HUES48 (cell line): Measurements from ENCODE around the gene GPX7.
A peak's percentile ranks its signal among the peaks of the same experiment; 100 is the strongest.

Source experiments
- H3K27ac ChIP-seq: one replicate; pipeline ENCODE4 v1.7.0; 2013; ENCODE audit warnings: low read depth, low read length, inconsistent platforms
- H3K27me3 ChIP-seq: 2 replicates; pipeline ENCODE4 v1.6.1; 2013; ENCODE audit warnings: mild to moderate bottlenecking, low read length; ENCODE audit not compliant: control insufficient read depth, insufficient read depth
- H3K36me3 ChIP-seq: 2 replicates; pipeline ENCODE4 v1.6.1; 2013; ENCODE audit warnings: low read length; ENCODE audit not compliant: control insufficient read depth, insufficient read depth
- H3K4me1 ChIP-seq: 2 replicates; pipeline ENCODE4 v1.6.1; 2013; ENCODE audit warnings: mild to moderate bottlenecking, low read length; ENCODE audit not compliant: control insufficient read depth, insufficient read depth
- H3K4me3 ChIP-seq: 2 replicates; pipeline ENCODE4 v1.5.1; 2013; ENCODE audit warnings: mild to moderate bottlenecking, low read depth, low read length
- H3K9ac ChIP-seq: 2 replicates; pipeline ENCODE4 v1.6.1; 2013; ENCODE audit warnings: mild to moderate bottlenecking, low read depth, low read length, moderate library complexity
- H3K9me3 ChIP-seq: 2 replicates; pipeline ENCODE4 v1.6.1; 2013; ENCODE audit warnings: low read length; ENCODE audit not compliant: control insufficient read depth, insufficient read depth

The GPX7 gene

GRCh38 chr1:52629667-52630066, 27.5 kb downstream of the GPX7 start:
- Histone ChIP-seq H3K4me3 (no peak overlapping the region), H3K27me3 (peaks cover 39% of the 10 kb centered on the region), H3K27ac (no peak overlapping the region), H3K9me3 (no peaks in the 10 kb centered on the region), H3K4me1 (peaks cover 3% of the 10 kb centered on the region; the same call in 1 of the 2 replicates), H3K36me3 (no peaks in the 10 kb centered on the region), H3K9ac (no peak overlapping the region)

DNA sequence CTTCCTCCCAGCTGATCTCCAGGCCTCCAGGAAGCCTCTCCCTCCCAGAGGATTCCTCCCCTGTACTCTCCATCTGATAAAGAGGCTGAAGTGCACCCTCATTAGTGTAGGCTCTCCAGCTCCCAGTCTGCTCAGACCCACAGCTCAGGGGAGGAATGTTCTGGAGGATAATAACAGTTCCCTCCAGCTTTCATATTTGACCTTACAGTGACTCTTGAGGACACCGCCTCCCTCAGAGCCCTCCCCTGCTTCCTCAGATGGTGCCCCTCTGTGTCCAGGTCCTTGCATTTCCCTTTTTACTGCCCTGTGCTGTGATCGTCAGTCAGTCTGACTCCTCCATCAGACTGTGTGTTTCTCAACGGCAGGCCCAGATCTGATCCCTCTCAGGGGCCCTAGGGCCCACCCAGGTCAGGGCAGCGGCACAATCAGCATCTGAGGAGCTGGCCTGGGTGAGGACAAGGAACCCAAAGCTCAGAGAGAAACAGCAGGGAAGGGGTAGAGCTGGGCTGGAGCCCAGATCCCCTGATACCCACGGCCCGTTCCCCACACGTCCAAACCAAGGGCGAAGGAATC, 29.7 kb downstream of the GPX7 start:
- Histone ChIP-seq H3K4me1 (peaks cover 3% of the 10 kb centered on the region; the same call in 1 of the 2 replicates), H3K4me3 (no peak overlapping the region), H3K9me3 (no peaks in the 10 kb centered on the region), H3K27ac (no peak overlapping the region), H3K36me3 (no peaks in the 10 kb centered on the region), H3K27me3 (peaks cover 49% of the 10 kb centered on the region), H3K9ac (no peak overlapping the region)

DNA sequence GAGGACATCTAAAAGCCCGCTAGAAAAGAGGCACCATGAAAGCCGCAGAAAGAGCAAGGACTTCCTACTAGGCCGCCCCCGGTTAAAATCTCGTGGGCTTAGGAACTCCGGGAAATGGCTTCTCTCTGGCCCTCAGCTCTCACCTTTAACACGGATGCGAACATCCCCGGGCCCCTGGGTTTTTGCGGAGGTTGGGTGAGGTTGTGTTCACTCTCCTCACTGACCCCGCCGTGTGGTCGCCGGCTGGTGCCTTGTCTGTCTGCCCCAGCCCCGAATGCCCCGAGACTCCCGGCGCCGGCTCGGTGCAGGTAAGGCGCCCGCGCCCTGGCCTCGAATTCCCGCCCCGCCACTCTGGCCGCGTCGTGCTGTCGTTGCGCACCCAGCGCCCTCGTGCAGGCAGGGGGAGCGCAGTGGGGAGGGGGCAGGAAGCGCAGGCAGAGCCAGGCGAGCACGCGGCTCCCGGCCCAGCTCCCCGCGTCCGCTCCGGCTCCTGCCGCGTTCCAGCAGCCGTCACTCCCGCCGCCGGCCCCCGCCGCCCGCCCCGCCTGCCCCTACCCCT, 30.6 kb downstream of the GPX7 start, which contains the start of gene SHISAL2A:
Gene SHISAL2A, plus strand, starts transcription at position 437 of the 559 bp plus-strand sequence. CDS start 326 bp downstream, outside the sequence.
- Histone ChIP-seq H3K36me3 (no peaks in the 10 kb centered on the region), H3K4me1 (peaks cover 3% of the 10 kb centered on the region; the same call in 1 of the 2 replicates), H3K4me3 (peak within 1 kb of the TSS; percentile 51), H3K27me3 (peaks cover 55% of the 10 kb centered on the region), H3K9ac (peak within 1 kb of the TSS; percentile 50; the same call in 1 of the 2 replicates), H3K27ac (no peak within 1 kb of the TSS), H3K9me3 (no peaks in the 10 kb centered on the region)

DNA sequence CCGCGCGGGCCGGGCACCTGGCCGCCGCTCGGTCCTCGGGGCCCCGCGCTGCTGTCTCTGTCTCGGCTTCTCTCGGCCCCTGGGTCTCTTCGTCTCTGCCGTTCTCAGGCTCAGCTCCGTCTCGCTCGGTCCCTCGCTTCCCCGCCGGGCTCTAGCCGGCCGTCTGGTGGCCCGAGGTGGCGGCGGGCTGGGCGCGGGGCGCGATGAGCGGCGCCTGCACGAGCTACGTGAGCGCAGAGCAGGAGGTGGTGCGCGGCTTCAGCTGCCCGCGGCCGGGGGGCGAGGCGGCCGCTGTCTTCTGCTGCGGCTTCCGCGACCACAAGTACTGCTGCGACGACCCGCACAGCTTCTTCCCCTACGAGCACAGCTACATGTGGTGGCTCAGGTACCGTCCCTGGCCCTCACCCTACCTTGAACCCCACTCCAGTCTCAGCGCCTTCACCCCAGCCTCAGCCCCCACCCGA, 31.2 kb downstream of the GPX7 start:
- Histone ChIP-seq H3K4me1 (peaks cover 3% of the 10 kb centered on the region; the same call in 1 of the 2 replicates), H3K36me3 (no peaks in the 10 kb centered on the region), H3K9me3 (no peaks in the 10 kb centered on the region), H3K4me3 (peak overlapping the region; percentile 51), H3K27me3 (peaks cover 55% of the 10 kb centered on the region), H3K9ac (0 out of 2 replicates have a peak overlapping the region, but pooled peaks have one; percentile 13), H3K27ac (no peak overlapping the region)

DNA sequence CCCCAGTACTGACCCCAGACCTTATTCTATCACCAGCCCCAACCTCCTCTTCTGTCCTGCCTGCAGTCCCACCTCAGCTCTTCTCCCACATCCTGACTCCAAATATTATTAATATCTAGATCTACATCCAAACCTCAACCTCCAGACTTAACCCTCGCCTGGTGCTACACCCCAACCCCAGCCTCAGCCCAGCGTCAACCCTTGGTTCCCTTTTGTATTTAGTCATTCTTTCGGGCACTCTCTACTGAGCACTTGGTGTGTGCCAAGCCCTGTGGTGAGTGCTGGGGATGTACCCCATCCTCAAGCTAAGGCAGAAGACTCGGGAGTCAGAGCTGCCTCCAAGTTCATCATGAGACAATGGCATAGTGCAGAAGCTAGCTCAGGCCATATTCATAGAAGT, 31.9 kb downstream of the GPX7 start:
- no peak overlapping the region for H3K27ac ChIP-seq
- H3K27me3 ChIP-seq = peaks cover 55% of the 10 kb centered on the region
- no peak overlapping the region for H3K4me3 ChIP-seq
- H3K36me3 ChIP-seq = no peaks in the 10 kb centered on the region
- H3K9ac ChIP-seq = no peak overlapping the region
- no peaks in the 10 kb centered on the region for H3K9me3 ChIP-seq
- peaks cover 3% of the 10 kb centered on the region; the same call in 1 of the 2 replicates for H3K4me1 ChIP-seq

- no peak overlapping the region for H3K9ac ChIP-seq
- no peaks in the 10 kb centered on the region for H3K36me3 ChIP-seq
- H3K9me3 ChIP-seq = no peaks in the 10 kb centered on the region
- no peak overlapping the region for H3K27ac ChIP-seq
- no peak overlapping the region for H3K4me3 ChIP-seq
- peaks cover 3% of the 10 kb centered on the region; the same call in 1 of the 2 replicates for H3K4me1 ChIP-seq
- peaks cover 53% of the 10 kb centered on the region for H3K27me3 ChIP-seq
Measured at GRCh38 chr1:52635321-52636089, 33.3 kb downstream of the GPX7 start.

- H3K9me3 ChIP-seq = no peaks in the 10 kb centered on the region
- no peak overlapping the region for H3K9ac ChIP-seq
- H3K4me3 ChIP-seq = no peak overlapping the region
- H3K36me3 ChIP-seq = no peaks in the 10 kb centered on the region
- H3K4me1 ChIP-seq = peaks cover 3% of the 10 kb centered on the region; the same call in 1 of the 2 replicates
- H3K27me3 ChIP-seq = peaks cover 42% of the 10 kb centered on the region
- H3K27ac ChIP-seq = no peak overlapping the region
Measured at GRCh38 chr1:52636721-52637695, 34.8 kb downstream of the GPX7 start.

GRCh38 chr1:52637946-52638345, 35.8 kb downstream of the GPX7 start:
- Histone ChIP-seq H3K36me3 (no peaks in the 10 kb centered on the region), H3K4me1 (no peaks in the 10 kb centered on the region), H3K27me3 (peaks cover 33% of the 10 kb centered on the region), H3K9ac (no peak overlapping the region), H3K9me3 (no peaks in the 10 kb centered on the region), H3K4me3 (no peak overlapping the region), H3K27ac (no peak overlapping the region)

DNA sequence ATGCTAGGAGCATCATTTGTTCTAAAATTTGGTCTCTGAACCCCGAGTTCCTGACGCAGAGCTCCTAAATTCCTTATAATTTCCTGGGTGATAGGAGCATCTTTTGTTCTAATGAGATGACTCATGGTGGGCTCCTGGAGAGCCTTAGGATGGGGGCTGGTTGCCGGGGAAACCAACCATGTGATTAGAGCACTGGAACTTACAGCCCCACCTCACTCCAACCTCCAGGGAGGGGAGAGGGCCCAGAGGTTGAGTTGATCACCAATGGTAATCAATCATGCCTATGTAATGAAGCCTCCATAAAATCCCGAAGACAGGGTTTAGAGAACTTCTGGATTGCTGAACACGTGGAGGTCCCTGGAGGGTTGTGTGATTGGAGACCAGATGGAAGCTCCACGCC, 38.5 kb downstream of the GPX7 start:
- Histone ChIP-seq H3K27me3 (0 out of 2 replicates have a peak, but pooled peaks cover 6% of the 10 kb centered on the region), H3K27ac (no peak overlapping the region), H3K4me1 (no peaks in the 10 kb centered on the region), H3K9ac (no peak overlapping the region), H3K36me3 (no peaks in the 10 kb centered on the region), H3K9me3 (no peaks in the 10 kb centered on the region), H3K4me3 (no peak overlapping the region)

GRCh38 chr1:52641307-52641706, 39.1 kb downstream of the GPX7 start:
- H3K4me1 ChIP-seq = no peaks in the 10 kb centered on the region
- no peak overlapping the region for H3K9ac ChIP-seq
- no peak overlapping the region for H3K4me3 ChIP-seq
- H3K9me3 ChIP-seq = no peaks in the 10 kb centered on the region
- no peaks in the 10 kb centered on the region for H3K36me3 ChIP-seq
- 0 out of 2 replicates have a peak, but pooled peaks cover 6% of the 10 kb centered on the region for H3K27me3 ChIP-seq
- no peak overlapping the region for H3K27ac ChIP-seq
